Right atrium auricular region (tissue), 2 donors: ENCODE measurements around the gene RAPGEF2. TPM values are rescaled to one million over a fixed set of nuclear protein-coding genes. Genes with fewer than 3 reads are reported as not detected.
"Not testable (repeated sequence)": the region's sequence is repeated elsewhere in the genome, so short reads cannot be mapped to it uniquely, and the experiment has no call there.

Experiments
- DNase-seq: peaks from one replicate; pipeline ENCODE4 v3.0.0-alpha.2; 2019; ENCODE audit warnings: low spot score
- H3K27ac ChIP-seq, 2 donors: fragments of 200-600 bp; sonication (generic); 1 replicate in 1 of 2; 2 replicates in 1 of 2; pipeline ENCODE4 v1.5.1; 2016 to 2019
- H3K27me3 ChIP-seq, 2 donors: fragments of 200-600 bp; sonication (generic); one replicate each; pipeline versions ENCODE4 v1.5.1 to v1.6.0; 2017 to 2019
- H3K36me3 ChIP-seq: fragments of 200-600 bp; sonication (generic); one replicate; pipeline ENCODE4 v1.5.1; 2016
- H3K4me1 ChIP-seq, 2 donors: fragments of 200-600 bp; sonication (generic); one replicate each; pipeline versions ENCODE4 v1.5.1 to v1.6.0; 2017 to 2019
- H3K4me3 ChIP-seq, 2 donors: fragments of 200-600 bp; sonication (generic); 1 replicate in 1 of 2; 2 replicates in 1 of 2; pipeline ENCODE4 v1.5.1; 2017 to 2019; ENCODE audit warnings: mild to moderate bottlenecking in 1 of 2, moderate library complexity in 1 of 2
- H3K9me3 ChIP-seq, 2 donors: fragments of 200-600 bp; sonication (generic); one replicate each; pipeline ENCODE4 v1.5.1; 2019
- CTCF ChIP-seq, 2 donors: fragments of 200-600 bp; sonication (generic); IDR thresholded peaks; one replicate each; pipeline ENCODE4 v1.5.1; 2019; ENCODE audit warnings: antibody characterized with exemption in 2 of 2
- total RNA-seq, 2 donors: library from RNA; depleted of rRNA; stranded (reverse); fragments of >200 nt; gene quantifications; one replicate each; pipeline ENCODE4 v1.1.0, GENCODE V29; 2016

The RAPGEF2 gene
- total RNA-seq, 2 donors from 2014 or later, result 49.8 to 51.5 TPM

GRCh38 chr4:159378056-159378616 is 275.3 kb downstream of the RAPGEF2 start:
- Histone ChIP-seq H3K27ac (no peak overlapping the region), H3K36me3 (no peaks in the 10 kb centered on the region), H3K9me3 (no peaks in the 10 kb centered on the region), H3K27me3 (no peaks in the 10 kb centered on the region), H3K4me1 (no peaks in the 10 kb centered on the region), H3K4me3 (no peak overlapping the region)
- DNase-seq, result no peak
- no peak for TF ChIP-seq CTCF (IDR thresholded peaks at IDR 0.05)

GRCh38 chr4:159379064-159379463 is 276.2 kb downstream of the RAPGEF2 start:
- DNase-seq, H3K9me3 ChIP-seq, H3K4me3 ChIP-seq, H3K4me1 ChIP-seq, H3K36me3 ChIP-seq, H3K27ac ChIP-seq, H3K27me3 ChIP-seq: not testable (repeated sequence)

GRCh38 chr4:159379836-159380235 is 277.0 kb downstream of the RAPGEF2 start:
- H3K27ac ChIP-seq, result no peak overlapping the region
- no peaks in the 10 kb centered on the region for H3K9me3 ChIP-seq
- no peaks in the 10 kb centered on the region for H3K27me3 ChIP-seq
- H3K4me3 ChIP-seq, result no peak overlapping the region
- no peaks in the 10 kb centered on the region for H3K4me1 ChIP-seq
- TF ChIP-seq CTCF (IDR thresholded peaks at IDR 0.05), result no peak
- no peaks in the 10 kb centered on the region for H3K36me3 ChIP-seq
- DNase-seq, result no peak

- Histone ChIP-seq H3K36me3 (no peaks in the 10 kb centered on the region), H3K27ac (no peak overlapping the region)
- no peak for DNase-seq
Measured at GRCh38 chr4:159382856-159383561, 280.1 kb downstream of the RAPGEF2 start.

GRCh38 chr4:159383562-159383931 is 280.7 kb downstream of the RAPGEF2 start:
- TF ChIP-seq CTCF (IDR thresholded peaks at IDR 0.05), result no peak
- no peak overlapping the region for H3K4me3 ChIP-seq
- H3K4me1 ChIP-seq, result no peaks in the 10 kb centered on the region
- no peak overlapping the region for H3K27ac ChIP-seq
- H3K36me3 ChIP-seq, result no peaks in the 10 kb centered on the region
- DNase-seq, result no peak
- no peaks in the 10 kb centered on the region for H3K27me3 ChIP-seq
- H3K9me3 ChIP-seq, result peaks cover 0 to 5% of the 10 kb centered on the region in 2 donors

More at GRCh38 chr4:159382856-159383561, 280.1 kb downstream of the RAPGEF2 start:
- Histone ChIP-seq H3K9me3 (peaks cover 0 to 5% of the 10 kb centered on the region in 2 donors), H3K4me1 (no peaks in the 10 kb centered on the region), H3K27me3 (no peaks in the 10 kb centered on the region), H3K4me3 (no peak overlapping the region)
- no peak for TF ChIP-seq CTCF (IDR thresholded peaks at IDR 0.05)

GRCh38 chr4:159384017-159384416 is 281.1 kb downstream of the RAPGEF2 start:
- H3K36me3 ChIP-seq, result no peaks in the 10 kb centered on the region
- no peak for TF ChIP-seq CTCF (IDR thresholded peaks at IDR 0.05)
- no peaks in the 10 kb centered on the region for H3K27me3 ChIP-seq
- H3K4me1 ChIP-seq, result no peaks in the 10 kb centered on the region
- peaks cover 0 to 5% of the 10 kb centered on the region in 2 donors for H3K9me3 ChIP-seq
- no peak for DNase-seq
- no peak overlapping the region for H3K4me3 ChIP-seq
- no peak overlapping the region for H3K27ac ChIP-seq
